ENCODE measurements around the gene LRCH1.

- TF ChIP-seq POLR2A (IDR thresholded peaks at IDR 0.05; ENCODE audit: low read length): no peak
- TF ChIP-seq GATA1 (IDR thresholded peaks at IDR 0.05; ENCODE audit: low read depth, low read length): no peak
Measured at GRCh38 chr13:46796129-46796514, 243.2 kb downstream of the LRCH1 start.

All from erythroblast (primary cell).